ENCODE results near the gene MYO1B. TPM values are rescaled to one million over a fixed set of nuclear protein-coding genes. Genes with fewer than 3 reads are reported as not detected.

Gene MYO1B
- polyA plus RNA-seq, 3 donors = 0.01 TPM; not detected in 2

DNA sequence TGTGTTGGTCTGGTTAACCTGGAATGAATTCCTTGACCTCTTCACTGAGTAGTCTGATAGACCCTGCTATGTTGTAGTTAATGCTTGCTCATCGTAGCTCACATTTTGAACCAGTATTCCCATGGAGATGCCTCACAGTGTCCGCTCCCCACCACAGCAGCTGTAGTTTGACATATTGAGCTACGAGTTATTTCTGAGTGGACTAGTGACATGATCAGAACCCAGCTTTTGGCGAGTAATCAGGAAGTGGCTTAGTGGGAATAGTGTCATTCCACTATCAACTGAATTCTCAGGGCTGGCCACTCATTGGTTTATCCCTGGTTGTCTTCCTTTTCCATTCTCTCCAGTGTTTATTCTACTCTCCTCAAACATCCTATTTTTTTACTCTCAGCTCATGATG is 102.7 kb downstream of the MYO1B start:
- no CpG with 5 or more reads among the region's 4 CpGs for WGBS (ENCODE audit: insufficient coverage)
- Histone ChIP-seq H3K27ac (ENCODE audit: low read depth in 1 of 2, low read length in 2 of 2) (no peak overlapping the region), H3K36me3 (replicated peaks in 1 of 2; ENCODE audit: control insufficient read depth in 1 of 2, insufficient read depth in 2 of 2, low read length in 2 of 2) (no peaks in the 10 kb centered on the region), H3K79me2 (ENCODE audit: insufficient read depth, low read length) (no peaks in the 10 kb centered on the region), H2AFZ (ENCODE audit: insufficient read depth, low read depth, low read length, poor library complexity, severe bottlenecking) (no peak overlapping the region), H3K4me3 (replicated peaks in 1 of 3; ENCODE audit: low read depth in 2 of 3, low read length in 3 of 3) (no peak overlapping the region), H4K20me1 (ENCODE audit: insufficient read depth, low read length) (no peaks in the 10 kb centered on the region), H3K9me3 (replicated peaks in 1 of 2; ENCODE audit: control insufficient read depth in 1 of 2, insufficient read depth in 1 of 2, low read length in 2 of 2) (no peaks in the 10 kb centered on the region), H3K9ac (ENCODE audit: insufficient read depth, low read length, poor library complexity, severe bottlenecking) (no peak overlapping the region), H3K4me1 (ENCODE audit: control insufficient read depth in 1 of 2, insufficient read depth in 2 of 2, low read length in 2 of 2) (no peaks in the 10 kb centered on the region), H3K27me3 (ENCODE audit: control insufficient read depth in 2 of 2, insufficient read depth in 2 of 2, low read length in 2 of 2) (no peaks in the 10 kb centered on the region), H3K4me2 (replicated peaks; ENCODE audit: extremely low read depth, low read length, poor library complexity, severe bottlenecking) (no peak overlapping the region)
- H3K27ac Mint-ChIP-seq = no peak overlapping the region
- no peaks in the 10 kb centered on the region for H3K27me3 Mint-ChIP-seq (ENCODE audit: low read depth in 3 of 3)
- intact Hi-C loops (cut with micrococcal nuclease) = no loop called here
- TF ChIP-seq, protein P1, sequence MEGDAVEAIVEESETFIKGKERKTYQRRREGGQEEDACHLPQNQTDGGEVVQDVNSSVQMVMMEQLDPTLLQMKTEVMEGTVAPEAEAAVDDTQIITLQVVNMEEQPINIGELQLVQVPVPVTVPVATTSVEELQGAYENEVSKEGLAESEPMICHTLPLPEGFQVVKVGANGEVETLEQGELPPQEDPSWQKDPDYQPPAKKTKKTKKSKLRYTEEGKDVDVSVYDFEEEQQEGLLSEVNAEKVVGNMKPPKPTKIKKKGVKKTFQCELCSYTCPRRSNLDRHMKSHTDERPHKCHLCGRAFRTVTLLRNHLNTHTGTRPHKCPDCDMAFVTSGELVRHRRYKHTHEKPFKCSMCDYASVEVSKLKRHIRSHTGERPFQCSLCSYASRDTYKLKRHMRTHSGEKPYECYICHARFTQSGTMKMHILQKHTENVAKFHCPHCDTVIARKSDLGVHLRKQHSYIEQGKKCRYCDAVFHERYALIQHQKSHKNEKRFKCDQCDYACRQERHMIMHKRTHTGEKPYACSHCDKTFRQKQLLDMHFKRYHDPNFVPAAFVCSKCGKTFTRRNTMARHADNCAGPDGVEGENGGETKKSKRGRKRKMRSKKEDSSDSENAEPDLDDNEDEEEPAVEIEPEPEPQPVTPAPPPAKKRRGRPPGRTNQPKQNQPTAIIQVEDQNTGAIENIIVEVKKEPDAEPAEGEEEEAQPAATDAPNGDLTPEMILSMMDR (IDR thresholded peaks at IDR 0.05) = no peak
- H3K36me3 Mint-ChIP-seq = no peaks in the 10 kb centered on the region
- H3K4me1 Mint-ChIP-seq = no peaks in the 10 kb centered on the region
- no peak overlapping the region for H3K4me3 Mint-ChIP-seq
- H3K9me3 Mint-ChIP-seq = no peaks in the 10 kb centered on the region
- no peak for DNase-seq

DNA sequence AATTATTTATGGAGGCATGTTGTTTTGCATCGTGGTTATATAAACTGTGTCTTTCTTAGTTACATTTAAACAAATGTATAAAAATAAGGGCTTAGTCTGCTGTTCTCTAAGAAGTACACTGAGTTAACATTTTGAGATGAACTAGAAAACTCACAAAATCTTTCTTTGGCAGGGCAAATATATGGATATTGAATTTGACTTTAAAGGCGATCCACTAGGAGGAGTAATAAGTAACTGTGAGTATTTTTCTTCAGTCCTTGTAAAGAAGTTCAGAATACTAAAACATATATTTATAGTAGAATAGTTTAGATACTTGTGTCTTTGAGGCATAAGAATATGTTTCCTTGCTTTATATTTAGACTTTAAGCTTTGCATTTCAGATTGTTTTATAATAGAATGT is 104.8 kb downstream of the MYO1B start:
- intact Hi-C loops (cut with micrococcal nuclease) = no loop called here
- H2AFZ ChIP-seq (ENCODE audit: insufficient read depth, low read depth, low read length, poor library complexity, severe bottlenecking) = no peak overlapping the region
- no peak overlapping the region for H3K4me3 ChIP-seq (replicated peaks in 1 of 3; ENCODE audit: low read depth in 2 of 3, low read length in 3 of 3)
- no peak for DNase-seq
- Mint-ChIP-seq H3K27me3 (ENCODE audit: low read depth in 3 of 3) (no peaks in the 10 kb centered on the region), H3K27ac (no peak overlapping the region), H3K4me3 (no peak overlapping the region), H3K36me3 (no peaks in the 10 kb centered on the region), H3K4me1 (no peaks in the 10 kb centered on the region), H3K9me3 (peaks cover 0 to under 1% (median 0%) of the 10 kb centered on the region in 7 donors)
- no peak overlapping the region for H3K4me2 ChIP-seq (replicated peaks; ENCODE audit: extremely low read depth, low read length, poor library complexity, severe bottlenecking)
- no peaks in the 10 kb centered on the region for H3K27me3 ChIP-seq (ENCODE audit: control insufficient read depth in 2 of 2, insufficient read depth in 2 of 2, low read length in 2 of 2)
- no peaks in the 10 kb centered on the region for H3K79me2 ChIP-seq (ENCODE audit: insufficient read depth, low read length)
- no peaks in the 10 kb centered on the region for H3K9me3 ChIP-seq (replicated peaks in 1 of 2; ENCODE audit: control insufficient read depth in 1 of 2, insufficient read depth in 1 of 2, low read length in 2 of 2)
- H3K4me1 ChIP-seq (ENCODE audit: control insufficient read depth in 1 of 2, insufficient read depth in 2 of 2, low read length in 2 of 2) = no peaks in the 10 kb centered on the region
- WGBS (ENCODE audit: insufficient coverage) = no CpG with 5 or more reads among the region's 2 CpGs
- H4K20me1 ChIP-seq (ENCODE audit: insufficient read depth, low read length) = no peaks in the 10 kb centered on the region
- no peak overlapping the region for H3K27ac ChIP-seq (ENCODE audit: low read depth in 1 of 2, low read length in 2 of 2)
- no peak overlapping the region for H3K9ac ChIP-seq (ENCODE audit: insufficient read depth, low read length, poor library complexity, severe bottlenecking)
- TF ChIP-seq, protein P1 (IDR thresholded peaks at IDR 0.05) = no peak
- no peaks in the 10 kb centered on the region for H3K36me3 ChIP-seq (replicated peaks in 1 of 2; ENCODE audit: control insufficient read depth in 1 of 2, insufficient read depth in 2 of 2, low read length in 2 of 2)

Measured in CD14-positive monocyte (primary cell).